SK-N-SH (cell line): ENCODE results near the gene HSPB9. TPM values are rescaled to one million over a fixed set of nuclear protein-coding genes. Genes with fewer than 3 reads are reported as not detected.

Experiments
- CTCF ChIA-PET: fragments of 300-600, 350-600 bp; formaldehyde crosslinking; extraction: SDS; loops from one replicate; lab custom pipeline; 2021; lab: Yijun Ruan, JAX
- POLR2A ChIA-PET: fragments of 350-600 bp; sonication (Branson Sonifier 250); formaldehyde crosslinking; extraction: SDS; loops from one replicate; lab custom pipeline; 2020; ENCODE audit warnings: antibody characterized with exemption, inconsistent platforms; lab: Yijun Ruan, JAX
- DNase-seq: peaks from one replicate; pipeline ENCODE4 v3.0.0; 2012
- H2AFZ ChIP-seq: fragments of 200-600 bp; sonication (generic); 2 replicates; pipeline ENCODE4 v1.8.1; 2016; ENCODE audit warnings: antibody characterized with exemption, mild to moderate bottlenecking, low read depth
- H3F3A ChIP-seq: fragments of 200-600 bp; sonication (generic); replicated peaks from 2 replicates; pipeline ENCODE3; 2016; ENCODE audit warnings: antibody characterized with exemption, mild to moderate bottlenecking; ENCODE audit not compliant: insufficient read depth
- H3K27ac ChIP-seq, 2 experiments: fragments of 200-500 bp in 1 of 2; fragments of 200-600 bp in 1 of 2; sonication (Bioruptor generic) in 1 of 2; sonication (generic), shearing (Covaris generic) in 1 of 2; 2 replicates each; pipeline versions ENCODE4 v1.5.1 to v1.6.1; 2014 to 2016; ENCODE audit warnings: low read depth in 2 of 2, inconsistent platforms in 1 of 2, low read length in 1 of 2, mild to moderate bottlenecking in 1 of 2, mixed read lengths in 1 of 2
- H3K27me3 ChIP-seq: fragments of 200-600 bp; sonication (generic), shearing (Covaris generic); 2 replicates; pipeline ENCODE4 v1.6.1; 2016; ENCODE audit warnings: mixed run types; ENCODE audit not compliant: insufficient read depth
- H3K36me3 ChIP-seq, 2 experiments: fragments of 200-500 bp in 1 of 2; fragments of 200-600 bp in 1 of 2; sonication (Bioruptor generic) in 1 of 2; sonication (generic) in 1 of 2; replicated peaks in 1 of 2; 2 replicates each; pipeline versions ENCODE3 to v1.5.1; 2014 to 2016; ENCODE audit warnings: low read length in 1 of 2, mild to moderate bottlenecking in 1 of 2; ENCODE audit not compliant: insufficient read depth in 2 of 2, control insufficient read depth in 1 of 2
- H3K4me1 ChIP-seq, 2 experiments: fragments of 200-500 bp in 1 of 2; fragments of 200-600 bp in 1 of 2; sonication (Bioruptor generic) in 1 of 2; sonication (generic), shearing (Covaris generic) in 1 of 2; 2 replicates each; pipeline versions ENCODE4 v1.5.1 to v1.6.1; 2014 to 2016; ENCODE audit warnings: low read depth in 1 of 2, low read length in 1 of 2, mixed run types in 1 of 2; ENCODE audit not compliant: insufficient read depth in 2 of 2, control insufficient read depth in 1 of 2
- H3K4me2 ChIP-seq: fragments of 200-600 bp; sonication (generic), shearing (Covaris generic); 2 replicates; pipeline ENCODE4 v1.6.1; 2017; ENCODE audit warnings: mixed run types
- H3K4me3 ChIP-seq, 2 experiments: fragments of 200-500 bp in 1 of 2; fragments of 200-600 bp in 1 of 2; sonication (Bioruptor generic) in 1 of 2; sonication (generic), shearing (Covaris generic) in 1 of 2; 2 replicates each; pipeline versions ENCODE4 v1.5.1 to v1.8.1; 2014 to 2016; ENCODE audit warnings: low read depth in 2 of 2, inconsistent platforms in 1 of 2, low read length in 1 of 2, mild to moderate bottlenecking in 1 of 2, mixed read lengths in 1 of 2, moderate library complexity in 1 of 2
- H3K79me2 ChIP-seq: fragments of 200-600 bp; sonication (generic); 2 replicates; pipeline ENCODE4 v1.8.1; 2017; ENCODE audit warnings: mild to moderate bottlenecking; ENCODE audit not compliant: insufficient read depth
- H3K9ac ChIP-seq: fragments of 200-600 bp; sonication (generic); 2 replicates; pipeline ENCODE4 v1.6.1; 2017; ENCODE audit warnings: mixed run types
- H3K9me2 ChIP-seq: fragments of 200-600 bp; sonication (generic); 2 replicates; pipeline ENCODE4 v1.6.1; 2017; ENCODE audit warnings: mixed run types
- H3K9me3 ChIP-seq: fragments of 200-600 bp; sonication (generic); 2 replicates; pipeline ENCODE4 v1.6.1; 2017; ENCODE audit warnings: mixed run types, mild to moderate bottlenecking, moderate library complexity
- H4K20me1 ChIP-seq: fragments of 200-600 bp; sonication (generic); 2 replicates; pipeline ENCODE4 v1.6.1; 2017; ENCODE audit warnings: mild to moderate bottlenecking, mixed run types; ENCODE audit not compliant: insufficient read depth
- EP300 ChIP-seq, 2 experiments: IDR thresholded peaks; 2 replicates each; pipeline versions ENCODE4 v1.4.0 to v1.6.1; 2012; ENCODE audit warnings: borderline replicate concordance in 1 of 2, low read depth in 1 of 2, low read length in 1 of 2
- FOSL2 ChIP-seq: IDR thresholded peaks from 2 replicates; pipeline ENCODE4 v1.4.0; 2012; ENCODE audit warnings: low read depth, mild to moderate bottlenecking, moderate library complexity, borderline replicate concordance
- FOXJ3 ChIP-seq: sonication (generic); formaldehyde crosslinking; IDR thresholded peaks from 2 replicates; pipeline ENCODE4 v1.5.1; 2020; ENCODE audit warnings: mild to moderate bottlenecking, missing genetic modification reagents
- FOXM1 ChIP-seq: IDR thresholded peaks from 2 replicates; pipeline ENCODE4 v1.4.0; 2012; ENCODE audit warnings: low read depth, mild to moderate bottlenecking
- JUND ChIP-seq: IDR thresholded peaks from 2 replicates; pipeline ENCODE4 v1.4.0; 2012
- MEF2A ChIP-seq: IDR thresholded peaks from 2 replicates; pipeline ENCODE4 v1.4.0; 2012; ENCODE audit warnings: low read depth, borderline replicate concordance
- MXI1 ChIP-seq: IDR thresholded peaks from 2 replicates; pipeline ENCODE4 v1.6.1; 2012; ENCODE audit warnings: mild to moderate bottlenecking, low read depth, low read length, improper control_type of control experiment
- NFIC ChIP-seq: IDR thresholded peaks from 2 replicates; pipeline ENCODE4 v1.4.0; 2012; ENCODE audit warnings: borderline replicate concordance
- NRF1 ChIP-seq: IDR thresholded peaks from 2 replicates; pipeline ENCODE4 v1.6.1; 2012; ENCODE audit warnings: low read depth, mild to moderate bottlenecking, low read length
- RAD21 ChIP-seq: IDR thresholded peaks from 2 replicates; pipeline ENCODE4 v1.6.1; 2012; ENCODE audit warnings: mild to moderate bottlenecking, low read length
- RCOR1 ChIP-seq: fragments of 150-350 bp; IDR thresholded peaks from 2 replicates; pipeline ENCODE4 v1.6.1; 2017; ENCODE audit warnings: antibody characterized with exemption, low read length
- REST ChIP-seq: IDR thresholded peaks from 2 replicates; pipeline ENCODE4 v1.6.1; 2012; ENCODE audit warnings: mild to moderate bottlenecking, low read depth, low read length, moderate library complexity
- RXRA ChIP-seq: IDR thresholded peaks from 2 replicates; pipeline ENCODE4 v1.4.0; 2012; ENCODE audit warnings: low read depth, mild to moderate bottlenecking, borderline replicate concordance
- SIN3A ChIP-seq: IDR thresholded peaks from 2 replicates; pipeline ENCODE4 v1.6.1; 2012; ENCODE audit warnings: low read depth, mild to moderate bottlenecking, low read length, moderate library complexity, borderline replicate concordance
- USF1 ChIP-seq: IDR thresholded peaks from 2 replicates; pipeline ENCODE4 v1.4.0; 2012; ENCODE audit warnings: low read depth, borderline replicate concordance
- WGBS: methylation state at CpG from one replicate; pipeline ENCODE4 v1.1.6; 2017; ENCODE audit warnings: low lambda C conversion rate; 5-methylcytosine and 5-hydroxymethylcytosine counted together
- polyA plus RNA-seq, 3 experiments: library from polyadenylated mRNA; depleted of rRNA; stranded (reverse); fragments of >200 nt; gene quantifications; 2 replicates each; pipeline ENCODE4 v1.2.3, GENCODE V29; 2012
- TF ChIP-seq, protein P1 (sequence below): fragments of 200-600 bp; sonication (generic); IDR thresholded peaks from 2 replicates; pipeline ENCODE4 v1.6.1; 2017; ENCODE audit warnings: antibody characterized with exemption, mild to moderate bottlenecking, moderate library complexity

The HSPB9 gene
- polyA plus RNA-seq, 1 of the 3 experiments (the other 2 are of a cell fraction): 0.05 TPM

- Histone ChIP-seq H3K4me1 (peaks cover 0 to 11% of the 10 kb centered on the region in 2 experiments; a peak in 1 of 4 replicates), H3K4me2 (no peak overlapping the region), H4K20me1 (no peaks in the 10 kb centered on the region), H3K79me2 (no peaks in the 10 kb centered on the region), H3K4me3 (no peak overlapping the region), H3K9ac (no peak overlapping the region), H3K9me2 (no peaks in the 10 kb centered on the region), H3K9me3 (no peaks in the 10 kb centered on the region), H3F3A (no peaks in the 10 kb centered on the region), H3K27me3 (no peaks in the 10 kb centered on the region), H3K36me3 (peaks cover 5 to 43% of the 10 kb centered on the region in 2 experiments), H3K27ac (no peak overlapping the region), H2AFZ (no peak overlapping the region)
- POLR2A ChIA-PET: interaction anchor here (0.6 to 1.1 kb wide), 3 partner anchors 50 to 282 kb away, joined by 3 read pairs; no protein-coding TSS in a partner anchor
- 89% methylated on average over 26 of the region's 30 CpGs for WGBS
- no peak for DNase-seq
- no peak for TF ChIP-seq USF1
- TF ChIP-seq FOXJ3 (CRISPR knock-in tag): no peak
- no peak for TF ChIP-seq REST
- no peak for TF ChIP-seq MEF2A
- no peak for TF ChIP-seq RCOR1
- TF ChIP-seq RAD21: no peak
- TF ChIP-seq, all 33 proteins: peak for 0
- CTCF ChIA-PET: interaction anchor here (0.5 to 29.9 kb wide), 16 partner anchors 10 to 832 kb away, joined by 3 to 496 read pairs (median 5); partner anchors contain the start of genes DNAJC7, KCNH4 and NKIRAS2
Measured at GRCh38 chr17:42117397-42118125, 5.0 kb upstream of the HSPB9 start.

- Histone ChIP-seq H3K4me2 (no peak overlapping the region), H2AFZ (no peak overlapping the region), H3K9me2 (no peaks in the 10 kb centered on the region), H3K9me3 (no peaks in the 10 kb centered on the region), H3K4me3 (no peak overlapping the region), H3F3A (no peaks in the 10 kb centered on the region), H3K9ac (no peak overlapping the region), H3K4me1 (peaks cover 0 to 11% of the 10 kb centered on the region in 2 experiments; a peak in 1 of 4 replicates), H4K20me1 (no peaks in the 10 kb centered on the region), H3K36me3 (peaks cover 5 to 43% of the 10 kb centered on the region in 2 experiments), H3K27ac (no peak overlapping the region), H3K27me3 (no peaks in the 10 kb centered on the region), H3K79me2 (no peaks in the 10 kb centered on the region)
- ChIA-PET POLR2A (interaction anchor here (0.6 to 1.1 kb wide), 3 partner anchors 50 to 281 kb away, joined by 3 read pairs; no protein-coding TSS in a partner anchor), CTCF (interaction anchor here (0.7 to 29.9 kb wide), 13 partner anchors 10 to 156 kb away, joined by 3 to 496 read pairs (median 6); partner anchors contain the start of genes DNAJC7, KCNH4 and NKIRAS2)
- TF ChIP-seq RXRA: no peak
- TF ChIP-seq RCOR1: no peak
- no peak for TF ChIP-seq FOXM1
- no peak for TF ChIP-seq NRF1
- TF ChIP-seq MXI1: no peak
- TF ChIP-seq RAD21: no peak
- TF ChIP-seq, protein P1, sequence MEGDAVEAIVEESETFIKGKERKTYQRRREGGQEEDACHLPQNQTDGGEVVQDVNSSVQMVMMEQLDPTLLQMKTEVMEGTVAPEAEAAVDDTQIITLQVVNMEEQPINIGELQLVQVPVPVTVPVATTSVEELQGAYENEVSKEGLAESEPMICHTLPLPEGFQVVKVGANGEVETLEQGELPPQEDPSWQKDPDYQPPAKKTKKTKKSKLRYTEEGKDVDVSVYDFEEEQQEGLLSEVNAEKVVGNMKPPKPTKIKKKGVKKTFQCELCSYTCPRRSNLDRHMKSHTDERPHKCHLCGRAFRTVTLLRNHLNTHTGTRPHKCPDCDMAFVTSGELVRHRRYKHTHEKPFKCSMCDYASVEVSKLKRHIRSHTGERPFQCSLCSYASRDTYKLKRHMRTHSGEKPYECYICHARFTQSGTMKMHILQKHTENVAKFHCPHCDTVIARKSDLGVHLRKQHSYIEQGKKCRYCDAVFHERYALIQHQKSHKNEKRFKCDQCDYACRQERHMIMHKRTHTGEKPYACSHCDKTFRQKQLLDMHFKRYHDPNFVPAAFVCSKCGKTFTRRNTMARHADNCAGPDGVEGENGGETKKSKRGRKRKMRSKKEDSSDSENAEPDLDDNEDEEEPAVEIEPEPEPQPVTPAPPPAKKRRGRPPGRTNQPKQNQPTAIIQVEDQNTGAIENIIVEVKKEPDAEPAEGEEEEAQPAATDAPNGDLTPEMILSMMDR: no peak
- no peak for TF ChIP-seq NFIC
- no peak for TF ChIP-seq EP300 (IDR thresholded peaks at IDR 0.05; ENCODE audit: borderline replicate concordance in 1 of 2, low read depth in 1 of 2, low read length in 1 of 2)
- TF ChIP-seq MEF2A: no peak
- no peak for TF ChIP-seq JUND
- no peak for TF ChIP-seq SIN3A
- no peak for TF ChIP-seq FOSL2
- DNase-seq: no peak
- WGBS: 100% methylated on average over 2 of the region's 4 CpGs
Measured at GRCh38 chr17:42118126-42118510, 4.5 kb upstream of the HSPB9 start.
